Hepatocyte (in vitro differentiated cells): Measurements from ENCODE around the gene HERPUD1.

ENCODE experiments used
- CTCF ChIP-seq: fragments of 200-600 bp; sonication (generic); IDR thresholded peaks from 2 replicates; pipeline ENCODE4 v1.5.1; 2016; ENCODE audit warnings: antibody characterized with exemption, mild to moderate bottlenecking; ENCODE audit not compliant: poor library complexity
- EZH2 ChIP-seq: fragments of 200-600 bp; sonication (generic); IDR thresholded peaks from 2 replicates; pipeline ENCODE4 v1.6.1; 2016; ENCODE audit warnings: antibody characterized with exemption, mild to moderate bottlenecking, borderline replicate concordance

GRCh38 chr16:56936950-56937349 is 5.0 kb downstream of the HERPUD1 start:
- no peak for TF ChIP-seq CTCF
- no peak for TF ChIP-seq EZH2
